Rectal smooth muscle tissue (tissue), 1 donor: ENCODE data around the gene HDHD5.

Experiments used
- H3K27ac ChIP-seq: one replicate; pipeline ENCODE4 v1.7.0; 2013; ENCODE audit warnings: low read depth, low read length, inconsistent platforms
- H3K27me3 ChIP-seq: one replicate; pipeline ENCODE4 v1.7.0; 2013; ENCODE audit warnings: low read length; ENCODE audit not compliant: control insufficient read depth, insufficient read depth
- H3K36me3 ChIP-seq: one replicate; pipeline ENCODE4 v1.7.0; 2013; ENCODE audit warnings: low read length; ENCODE audit not compliant: control insufficient read depth, insufficient read depth
- H3K4me1 ChIP-seq: one replicate; pipeline ENCODE4 v1.7.0; 2013; ENCODE audit warnings: low read length; ENCODE audit not compliant: control insufficient read depth, insufficient read depth
- H3K4me3 ChIP-seq: one replicate; pipeline ENCODE4 v1.7.0; 2013; ENCODE audit warnings: low read length
- H3K9ac ChIP-seq: one replicate; pipeline ENCODE4 v1.7.0; 2013; ENCODE audit warnings: low read length

HDHD5 gene

DNA sequence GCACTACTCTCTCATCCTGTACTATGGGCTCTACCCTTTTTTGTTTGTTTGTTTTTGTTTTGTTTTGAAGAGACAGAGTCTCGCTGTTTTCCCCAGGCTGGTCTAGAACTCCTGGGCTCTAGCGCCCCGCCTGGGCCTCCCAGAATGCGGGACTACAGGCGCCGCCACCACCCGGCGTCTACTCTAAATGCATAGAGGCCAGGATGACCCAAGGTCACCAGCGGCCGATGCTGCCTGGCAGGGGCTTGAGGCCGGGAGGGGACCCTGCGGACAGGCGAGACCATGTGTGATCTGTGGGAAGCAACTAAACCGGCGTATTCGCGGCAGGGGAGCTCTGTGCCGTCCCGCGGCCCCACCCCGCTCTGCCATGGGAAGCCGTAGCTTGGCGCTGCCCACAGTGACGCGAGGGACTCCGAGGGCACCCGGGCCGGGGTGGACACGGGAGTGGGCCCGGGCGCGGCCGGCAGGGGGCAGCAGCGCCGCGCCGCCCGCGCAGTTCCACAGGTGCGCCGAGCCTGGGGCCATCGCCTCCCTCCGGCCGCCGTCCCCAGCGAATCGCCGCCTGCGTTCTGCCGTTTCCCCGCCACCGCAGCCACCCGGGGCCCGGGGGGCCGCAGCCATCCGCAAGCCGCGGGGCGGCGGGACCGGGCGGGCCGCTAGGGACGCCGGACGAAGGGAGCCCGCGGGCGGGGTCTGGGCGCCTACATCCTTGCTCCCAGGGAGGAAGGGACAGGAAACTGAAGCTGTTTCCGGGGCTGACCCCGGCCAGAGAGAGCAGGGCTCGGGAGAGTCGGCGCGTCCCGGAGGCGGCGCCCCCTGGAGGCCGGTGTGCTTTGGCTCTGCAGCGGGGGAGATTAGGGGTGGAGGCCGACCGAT is 12.3 kb upstream of the HDHD5 start:
- Histone ChIP-seq H3K4me3 (peak overlapping the region; percentile 82), H3K4me1 (peaks cover 6% of the 10 kb centered on the region), H3K36me3 (no peaks in the 10 kb centered on the region), H3K9ac (peak overlapping the region; percentile 45), H3K27ac (peak overlapping the region; percentile 91), H3K27me3 (no peaks in the 10 kb centered on the region)

DNA sequence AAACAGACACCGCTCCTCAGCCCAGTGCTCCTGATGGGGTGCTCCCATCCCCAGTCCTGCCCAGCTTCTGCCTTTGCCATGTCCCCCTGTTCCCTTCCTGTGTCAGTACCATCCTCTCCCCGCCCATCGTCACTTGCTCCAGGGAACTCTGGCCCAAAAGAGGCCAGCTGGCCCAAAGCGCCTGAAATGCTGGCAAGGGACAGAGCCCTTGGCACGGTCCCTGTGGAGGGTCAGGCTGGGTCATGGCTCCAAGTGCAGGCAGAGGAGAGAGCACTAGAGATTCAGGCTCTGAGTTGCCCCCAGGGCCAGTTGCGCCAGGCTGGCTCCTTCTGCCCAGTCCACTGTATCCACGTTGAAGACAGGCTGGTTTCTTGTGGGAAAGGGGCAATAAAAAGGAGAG is 8.4 kb upstream of the HDHD5 start:
- no peaks in the 10 kb centered on the region for H3K36me3 ChIP-seq
- H3K4me3 ChIP-seq: no peak overlapping the region
- H3K27me3 ChIP-seq: no peaks in the 10 kb centered on the region
- H3K27ac ChIP-seq: no peak overlapping the region
- H3K4me1 ChIP-seq: peaks cover 6% of the 10 kb centered on the region
- H3K9ac ChIP-seq: no peak overlapping the region

DNA sequence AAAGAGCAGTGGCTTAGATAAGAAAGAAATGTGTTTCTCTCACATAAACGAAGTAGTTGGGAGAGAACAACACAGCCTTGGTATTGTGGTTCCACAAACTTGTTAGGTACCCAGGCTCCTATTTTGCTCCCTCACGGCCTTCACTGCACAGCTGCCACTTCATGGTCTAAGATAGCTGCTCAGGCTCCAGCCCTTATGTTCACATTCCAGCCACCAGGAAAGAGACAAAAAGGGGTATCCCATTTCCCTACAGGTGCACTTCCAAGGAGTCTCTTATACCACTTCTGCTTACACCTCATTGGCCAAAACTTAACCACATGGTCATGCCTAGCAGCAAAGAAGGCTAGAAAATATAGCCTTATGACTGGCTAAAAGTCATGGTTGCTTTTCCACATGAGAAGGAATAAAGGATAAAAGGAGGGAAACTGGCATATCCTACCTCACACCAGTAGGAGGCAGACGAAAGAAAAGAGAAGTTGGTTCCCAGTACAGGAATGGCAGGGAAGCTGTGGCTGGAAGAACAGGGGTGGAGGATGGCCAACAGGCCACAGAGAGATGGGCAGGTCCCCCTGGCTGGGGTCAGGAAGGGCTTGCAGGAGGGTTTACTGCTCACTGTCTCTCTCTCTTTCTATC is 5.4 kb upstream of the HDHD5 start:
- H3K4me3 ChIP-seq: no peak overlapping the region
- H3K27me3 ChIP-seq: no peaks in the 10 kb centered on the region
- no peaks in the 10 kb centered on the region for H3K36me3 ChIP-seq
- no peak overlapping the region for H3K27ac ChIP-seq
- H3K4me1 ChIP-seq: peaks cover 5% of the 10 kb centered on the region
- H3K9ac ChIP-seq: no peak overlapping the region

DNA sequence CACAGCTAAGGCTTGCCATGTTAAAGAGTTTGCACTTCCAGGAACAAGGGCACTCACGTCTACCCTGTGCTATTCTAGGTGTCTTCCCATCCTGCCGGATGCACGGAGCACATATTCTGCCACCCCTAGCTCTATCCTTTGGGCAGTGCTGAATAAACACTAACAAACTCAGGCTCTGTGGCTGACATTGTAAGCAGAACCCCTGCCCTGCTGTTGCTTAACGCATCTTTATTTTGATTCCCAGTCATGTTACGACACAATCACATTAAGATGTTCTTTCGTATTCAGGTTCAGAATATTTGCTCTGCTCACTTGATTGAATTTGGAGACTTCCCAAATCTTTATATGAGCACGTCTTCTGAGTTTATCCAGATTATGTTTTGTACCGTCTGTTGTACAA is 3.7 kb upstream of the HDHD5 start:
- Histone ChIP-seq H3K27me3 (no peaks in the 10 kb centered on the region), H3K4me1 (peaks cover 5% of the 10 kb centered on the region), H3K36me3 (no peaks in the 10 kb centered on the region), H3K4me3 (no peak overlapping the region), H3K9ac (no peak overlapping the region), H3K27ac (no peak overlapping the region)

DNA sequence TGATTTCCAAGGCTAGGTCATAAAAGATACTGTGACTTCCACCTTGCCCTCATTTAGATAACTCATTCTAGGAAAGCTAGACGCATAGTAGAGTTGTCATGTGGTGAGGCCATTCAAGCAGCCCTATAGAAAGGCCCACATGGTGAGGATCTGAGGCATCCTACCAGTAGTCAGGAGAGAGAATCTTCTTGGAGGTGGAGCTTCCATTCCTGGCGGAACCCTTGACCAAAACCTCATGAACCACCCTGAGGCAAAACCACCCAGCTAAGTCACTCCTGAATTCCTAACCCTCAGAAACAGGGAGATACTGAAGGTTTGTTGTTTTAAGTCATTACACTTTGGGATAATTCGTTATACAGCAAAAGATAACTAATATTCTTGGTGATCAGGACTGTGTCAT is 2.9 kb upstream of the HDHD5 start:
- no peaks in the 10 kb centered on the region for H3K36me3 ChIP-seq
- no peak overlapping the region for H3K9ac ChIP-seq
- H3K27me3 ChIP-seq: no peaks in the 10 kb centered on the region
- H3K27ac ChIP-seq: no peak overlapping the region
- no peak overlapping the region for H3K4me3 ChIP-seq
- H3K4me1 ChIP-seq: peaks cover 8% of the 10 kb centered on the region

DNA sequence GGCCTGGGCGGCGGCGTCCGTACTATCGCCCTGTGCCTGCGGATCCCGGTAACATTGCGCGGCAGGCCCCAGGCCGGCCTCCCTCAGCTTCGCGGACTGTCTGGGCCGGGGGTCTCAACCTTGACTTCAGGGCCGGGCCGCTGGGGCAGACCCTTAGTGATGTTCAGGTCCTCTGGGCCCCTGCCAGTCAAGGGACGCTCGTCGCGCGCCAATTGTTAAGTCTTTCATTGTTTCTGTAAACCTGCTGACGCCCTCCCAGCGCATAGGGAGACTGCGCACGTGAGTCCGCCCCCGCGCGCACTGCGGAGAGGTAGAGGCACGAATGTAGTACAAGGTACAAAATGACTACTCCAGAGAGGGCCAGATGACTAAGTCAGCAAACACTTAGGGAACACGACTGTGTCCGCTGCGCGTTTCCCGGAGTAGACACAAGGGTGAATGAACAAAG is 451 bp upstream of the HDHD5 start:
- H3K27me3 ChIP-seq: no peaks in the 10 kb centered on the region
- no peaks in the 10 kb centered on the region for H3K36me3 ChIP-seq
- peaks cover 8% of the 10 kb centered on the region for H3K4me1 ChIP-seq
- peak overlapping the region; percentile 56 for H3K9ac ChIP-seq
- H3K4me3 ChIP-seq: peak overlapping the region; percentile 93
- H3K27ac ChIP-seq: peak overlapping the region; percentile 73

DNA sequence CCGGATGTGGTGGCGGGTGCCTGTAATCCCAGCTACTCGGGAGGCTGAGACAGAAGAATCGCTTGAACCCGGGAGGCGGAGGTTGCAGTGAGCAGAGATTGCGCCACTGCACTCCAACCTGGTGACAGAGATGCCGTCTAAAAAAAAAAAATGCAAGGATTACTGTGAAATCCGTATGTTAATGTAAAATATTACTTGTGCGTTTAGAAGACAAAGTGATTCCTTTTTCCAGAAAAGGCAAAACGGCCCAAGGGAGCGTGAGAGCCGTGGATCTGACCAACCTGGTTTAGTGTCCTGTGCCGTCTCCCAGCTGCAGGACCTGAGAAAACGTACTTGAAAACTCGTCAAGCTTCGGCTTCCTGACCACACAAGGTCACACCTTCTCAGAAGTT is 905 bp downstream of the HDHD5 start:
- Histone ChIP-seq H3K27ac (peak overlapping the region; percentile 85), H3K4me3 (peak overlapping the region; percentile 93), H3K36me3 (no peaks in the 10 kb centered on the region), H3K4me1 (peaks cover 8% of the 10 kb centered on the region), H3K9ac (peak overlapping the region; percentile 68), H3K27me3 (no peaks in the 10 kb centered on the region)

DNA sequence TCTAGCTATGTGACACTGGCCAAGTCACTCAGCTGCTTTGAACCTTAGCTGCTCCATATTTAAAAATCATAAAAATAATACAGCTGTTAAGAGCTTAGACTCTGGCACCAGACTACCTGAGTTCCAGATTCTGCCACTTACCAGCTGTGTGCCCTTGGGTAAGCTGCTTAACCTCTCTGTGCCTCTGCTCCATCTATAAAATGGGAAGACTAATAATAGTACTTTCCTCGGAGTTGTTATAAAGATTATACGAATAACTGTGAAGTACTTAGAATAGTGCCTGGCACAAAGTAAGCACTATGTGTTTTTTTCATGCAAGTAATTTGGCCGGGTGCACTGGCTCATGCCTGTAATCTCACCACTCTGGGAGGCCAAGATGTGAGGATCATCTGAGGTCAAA is 1.4 kb downstream of the HDHD5 start:
- H3K4me3 ChIP-seq: no peak overlapping the region
- peaks cover 8% of the 10 kb centered on the region for H3K4me1 ChIP-seq
- H3K9ac ChIP-seq: no peak overlapping the region
- H3K36me3 ChIP-seq: no peaks in the 10 kb centered on the region
- no peaks in the 10 kb centered on the region for H3K27me3 ChIP-seq
- no peak overlapping the region for H3K27ac ChIP-seq

DNA sequence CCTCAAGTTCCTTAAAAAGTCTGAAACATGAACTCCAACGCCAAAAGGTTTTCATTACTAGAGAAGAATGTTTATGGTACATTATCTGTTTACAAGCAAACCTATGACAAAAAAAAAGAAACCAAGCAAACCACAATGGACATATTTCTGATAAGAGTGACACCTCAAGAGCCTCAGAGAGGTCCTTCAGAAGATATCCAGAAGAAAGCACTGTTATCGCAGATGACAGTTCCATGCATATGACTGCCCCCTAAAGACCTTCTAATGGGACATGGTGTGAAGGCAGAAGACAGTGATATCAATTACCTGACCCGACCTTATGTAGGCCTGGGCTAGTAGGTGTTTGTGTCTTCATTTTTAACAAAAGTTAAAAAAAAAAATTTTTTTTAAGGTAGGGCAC is 3.1 kb downstream of the HDHD5 start:
- peaks cover 8% of the 10 kb centered on the region for H3K4me1 ChIP-seq
- no peaks in the 10 kb centered on the region for H3K27me3 ChIP-seq
- H3K27ac ChIP-seq: no peak overlapping the region
- no peak overlapping the region for H3K9ac ChIP-seq
- H3K36me3 ChIP-seq: no peaks in the 10 kb centered on the region
- no peak overlapping the region for H3K4me3 ChIP-seq

DNA sequence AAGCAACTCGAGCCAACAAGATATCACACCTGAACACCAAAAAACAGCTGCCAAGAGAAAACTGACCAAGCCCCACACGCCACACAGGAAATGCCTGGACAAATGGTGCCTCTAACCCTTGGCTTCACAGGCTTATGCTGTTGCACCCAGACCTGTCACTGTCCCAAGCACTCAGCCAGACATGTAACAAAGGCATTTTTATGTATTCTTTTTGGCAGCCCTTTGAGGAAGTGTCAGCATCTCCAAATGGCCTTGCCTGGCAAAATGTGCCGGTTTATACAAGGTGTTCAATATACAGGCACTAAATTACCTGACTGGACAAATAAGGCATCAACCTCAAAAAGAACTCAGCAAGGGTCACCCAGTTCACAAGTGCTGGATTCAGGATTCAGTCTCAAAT is 6.1 kb downstream of the HDHD5 start:
- Histone ChIP-seq H3K27me3 (no peaks in the 10 kb centered on the region), H3K4me3 (no peak overlapping the region), H3K36me3 (no peaks in the 10 kb centered on the region), H3K9ac (no peak overlapping the region), H3K27ac (no peak overlapping the region), H3K4me1 (peaks cover 3% of the 10 kb centered on the region)

DNA sequence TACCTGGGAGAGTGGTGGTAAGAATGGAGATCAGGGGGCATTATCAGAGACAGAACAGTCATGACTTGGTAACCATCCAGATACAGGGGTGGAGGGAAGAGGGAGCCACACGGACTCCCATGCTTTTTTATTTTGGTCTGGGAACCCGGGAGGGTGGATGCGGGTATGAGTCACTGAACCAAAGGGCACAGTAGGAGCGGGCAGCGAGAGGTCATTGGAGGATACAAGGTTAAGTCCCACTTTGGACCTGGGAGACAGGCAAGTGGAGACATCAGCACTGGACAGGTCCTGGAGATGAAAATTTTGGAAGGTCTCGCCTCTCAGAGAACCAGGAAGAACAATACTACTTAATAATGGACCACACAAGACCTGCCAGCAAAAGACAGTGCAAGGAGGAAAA is 6.7 kb downstream of the HDHD5 start:
- no peaks in the 10 kb centered on the region for H3K4me1 ChIP-seq
- H3K36me3 ChIP-seq: no peaks in the 10 kb centered on the region
- H3K9ac ChIP-seq: no peak overlapping the region
- no peak overlapping the region for H3K4me3 ChIP-seq
- no peak overlapping the region for H3K27ac ChIP-seq
- no peaks in the 10 kb centered on the region for H3K27me3 ChIP-seq

DNA sequence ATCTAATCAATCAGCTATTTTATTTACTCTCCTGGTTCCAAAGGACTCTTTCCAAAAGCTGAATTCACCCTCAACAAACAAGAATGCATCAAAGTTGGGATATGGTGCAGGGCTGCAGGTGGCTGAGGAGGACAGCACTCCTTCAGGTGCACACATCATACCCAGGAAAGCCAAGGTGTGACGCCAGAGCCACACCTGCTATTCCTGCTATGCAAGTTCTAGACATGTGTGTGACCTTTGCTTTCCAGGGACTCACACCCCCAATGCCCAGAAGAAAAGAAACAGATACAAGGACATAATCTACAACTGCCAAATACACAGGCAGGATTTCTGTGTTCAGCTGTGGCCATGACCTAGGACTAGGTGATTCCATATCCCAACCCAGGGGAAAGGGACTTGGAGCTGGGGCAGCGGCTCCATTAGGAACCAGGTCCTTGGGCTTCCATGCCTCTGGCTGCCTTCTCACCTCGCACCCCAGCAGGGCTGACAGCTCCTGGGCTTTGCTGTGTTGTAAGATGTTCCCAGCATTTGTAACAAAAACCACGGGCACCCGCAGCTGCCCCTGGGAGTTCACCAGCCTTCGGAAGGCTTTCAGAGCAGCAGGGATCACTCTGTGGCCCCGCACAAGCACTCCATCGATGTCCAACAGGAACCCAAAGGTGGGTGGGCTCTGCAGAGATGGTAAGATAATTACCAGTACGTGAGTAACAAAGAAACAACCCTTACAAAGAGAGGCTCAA is 9.8 kb downstream of the HDHD5 start:
- H3K36me3 ChIP-seq: peaks cover 6% of the 10 kb centered on the region
- no peak overlapping the region for H3K9ac ChIP-seq
- no peaks in the 10 kb centered on the region for H3K4me1 ChIP-seq
- H3K27me3 ChIP-seq: no peaks in the 10 kb centered on the region
- no peak overlapping the region for H3K4me3 ChIP-seq
- H3K27ac ChIP-seq: no peak overlapping the region
